ENCODE results near the gene LDLRAD4.

GRCh38 chr18:13546638-13547037 lies 328.1 kb downstream of the LDLRAD4 start:
- TF ChIP-seq, protein P1, sequence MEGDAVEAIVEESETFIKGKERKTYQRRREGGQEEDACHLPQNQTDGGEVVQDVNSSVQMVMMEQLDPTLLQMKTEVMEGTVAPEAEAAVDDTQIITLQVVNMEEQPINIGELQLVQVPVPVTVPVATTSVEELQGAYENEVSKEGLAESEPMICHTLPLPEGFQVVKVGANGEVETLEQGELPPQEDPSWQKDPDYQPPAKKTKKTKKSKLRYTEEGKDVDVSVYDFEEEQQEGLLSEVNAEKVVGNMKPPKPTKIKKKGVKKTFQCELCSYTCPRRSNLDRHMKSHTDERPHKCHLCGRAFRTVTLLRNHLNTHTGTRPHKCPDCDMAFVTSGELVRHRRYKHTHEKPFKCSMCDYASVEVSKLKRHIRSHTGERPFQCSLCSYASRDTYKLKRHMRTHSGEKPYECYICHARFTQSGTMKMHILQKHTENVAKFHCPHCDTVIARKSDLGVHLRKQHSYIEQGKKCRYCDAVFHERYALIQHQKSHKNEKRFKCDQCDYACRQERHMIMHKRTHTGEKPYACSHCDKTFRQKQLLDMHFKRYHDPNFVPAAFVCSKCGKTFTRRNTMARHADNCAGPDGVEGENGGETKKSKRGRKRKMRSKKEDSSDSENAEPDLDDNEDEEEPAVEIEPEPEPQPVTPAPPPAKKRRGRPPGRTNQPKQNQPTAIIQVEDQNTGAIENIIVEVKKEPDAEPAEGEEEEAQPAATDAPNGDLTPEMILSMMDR (IDR thresholded peaks at IDR 0.05) = no peak
- no peak for TF ChIP-seq POLR2A (IDR thresholded peaks at IDR 0.05)
